Vagina (tissue), 2 donors: ENCODE data around the gene DEPP1. TPM values are rescaled to one million over a fixed set of nuclear protein-coding genes. Genes with fewer than 3 reads are reported as not detected.

Experiments used
- DNase-seq, 2 donors: peaks; one replicate each; pipeline ENCODE4 v3.0.0-alpha.2; 2017; ENCODE audit errors: extremely low spot score in 2 of 2
- H3K27ac ChIP-seq: fragments of 200-600 bp; sonication (generic); one replicate; pipeline ENCODE4 v1.5.1; 2019
- H3K27me3 ChIP-seq: fragments of 200-600 bp; sonication (generic); one replicate; pipeline ENCODE4 v1.5.1; 2019
- H3K36me3 ChIP-seq, 2 donors: fragments of 200-600 bp; sonication (generic); one replicate each; pipeline ENCODE4 v1.5.1; 2017 to 2019
- H3K4me1 ChIP-seq: fragments of 200-600 bp; sonication (generic); one replicate; pipeline ENCODE4 v1.5.1; 2019
- H3K4me3 ChIP-seq, 2 donors: fragments of 200-600 bp; sonication (generic); 1 replicate in 1 of 2; 2 replicates in 1 of 2; pipeline ENCODE4 v1.5.1; 2016 to 2019
- H3K9me3 ChIP-seq: fragments of 200-600 bp; sonication (generic); one replicate; pipeline ENCODE4 v1.5.1; 2019
- POLR2A ChIP-seq, 2 donors: fragments of 450-650 bp; IDR thresholded peaks; one replicate each; pipeline ENCODE4 v1.6.1; 2017; ENCODE audit warnings: antibody characterized with exemption in 2 of 2, mild to moderate bottlenecking in 2 of 2, moderate library complexity in 2 of 2
- POLR2AphosphoS5 ChIP-seq, 2 donors: sonication (generic); formaldehyde crosslinking; IDR thresholded peaks; one replicate each; pipeline ENCODE4 v1.9.0; 2017; ENCODE audit warnings: antibody characterized with exemption in 2 of 2, mild to moderate bottlenecking in 2 of 2, low read depth in 1 of 2; ENCODE audit not compliant: insufficient read depth in 1 of 2
- intact Hi-C: fragments of 100-400 bp; cut with DNase I; formaldehyde crosslinking; loops from one replicate; pipeline ENCODE4 v1.15.1; 2023
- total RNA-seq: library from RNA; depleted of rRNA; stranded (reverse); fragments of >200 nt; gene quantifications from one replicate; pipeline ENCODE4 v1.2.3, GENCODE V29; 2016
- TF ChIP-seq, protein P1 (sequence below), 3 experiments: fragments of 450-650 bp in 2 of 3; fragments of 200-600 bp in 1 of 3; sonication (generic) in 1 of 3; IDR thresholded peaks; one replicate each; pipeline ENCODE4 v1.5.1; 2017 to 2019; ENCODE audit warnings: antibody characterized with exemption in 3 of 3, mild to moderate bottlenecking in 2 of 3, moderate library complexity in 2 of 3

The DEPP1 gene
- total RNA-seq, 1 donor from 2014 or later = 155 TPM

DNA sequence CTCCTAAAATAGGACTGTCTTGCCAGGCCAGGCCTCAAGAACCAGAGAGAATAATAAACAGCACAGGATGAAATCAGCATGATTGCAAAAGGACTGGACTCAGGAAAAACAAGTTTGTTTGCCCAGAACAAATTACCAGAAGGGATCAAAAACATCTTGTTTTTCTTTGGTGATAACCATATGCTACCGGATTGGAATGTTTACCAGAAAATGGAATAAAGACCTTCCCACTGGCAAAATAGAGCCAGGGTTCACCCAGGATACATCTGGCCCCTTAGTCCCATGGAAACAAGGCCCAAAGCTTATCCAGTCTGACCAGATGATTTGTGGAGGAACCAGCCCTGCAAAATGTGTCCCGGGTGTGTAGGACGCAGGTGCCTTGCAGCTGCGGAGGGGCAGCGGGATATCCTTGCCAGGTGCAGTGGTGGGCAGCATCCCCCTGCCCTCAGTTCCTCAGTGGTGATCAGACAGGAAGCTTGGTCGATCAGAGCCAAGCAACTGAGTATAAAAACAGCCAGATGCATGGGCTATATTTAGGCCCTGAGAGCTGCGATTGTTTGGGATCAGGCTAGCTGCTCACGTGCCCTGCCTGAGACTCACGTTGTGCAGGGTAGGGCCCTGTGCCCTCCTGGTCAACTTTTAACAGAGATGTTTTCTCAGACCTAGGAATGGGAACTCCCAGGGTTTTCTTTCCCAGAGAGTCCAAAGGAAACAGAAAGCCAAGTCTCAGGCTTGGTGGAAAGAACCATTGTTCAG, 17.5 kb upstream of the DEPP1 start:
- peak; percentile 59 to 85 for TF ChIP-seq POLR2AphosphoS5 (IDR thresholded peaks at IDR 0.05; ENCODE audit: insufficient read depth in 1 of 2, low read depth in 1 of 2)
- TF ChIP-seq, protein P1, sequence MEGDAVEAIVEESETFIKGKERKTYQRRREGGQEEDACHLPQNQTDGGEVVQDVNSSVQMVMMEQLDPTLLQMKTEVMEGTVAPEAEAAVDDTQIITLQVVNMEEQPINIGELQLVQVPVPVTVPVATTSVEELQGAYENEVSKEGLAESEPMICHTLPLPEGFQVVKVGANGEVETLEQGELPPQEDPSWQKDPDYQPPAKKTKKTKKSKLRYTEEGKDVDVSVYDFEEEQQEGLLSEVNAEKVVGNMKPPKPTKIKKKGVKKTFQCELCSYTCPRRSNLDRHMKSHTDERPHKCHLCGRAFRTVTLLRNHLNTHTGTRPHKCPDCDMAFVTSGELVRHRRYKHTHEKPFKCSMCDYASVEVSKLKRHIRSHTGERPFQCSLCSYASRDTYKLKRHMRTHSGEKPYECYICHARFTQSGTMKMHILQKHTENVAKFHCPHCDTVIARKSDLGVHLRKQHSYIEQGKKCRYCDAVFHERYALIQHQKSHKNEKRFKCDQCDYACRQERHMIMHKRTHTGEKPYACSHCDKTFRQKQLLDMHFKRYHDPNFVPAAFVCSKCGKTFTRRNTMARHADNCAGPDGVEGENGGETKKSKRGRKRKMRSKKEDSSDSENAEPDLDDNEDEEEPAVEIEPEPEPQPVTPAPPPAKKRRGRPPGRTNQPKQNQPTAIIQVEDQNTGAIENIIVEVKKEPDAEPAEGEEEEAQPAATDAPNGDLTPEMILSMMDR (IDR thresholded peaks at IDR 0.05) = no peak
- no peaks in the 10 kb centered on the region for H3K9me3 ChIP-seq
- no peaks in the 10 kb centered on the region for H3K36me3 ChIP-seq
- H3K4me3 ChIP-seq = no peak overlapping the region
- intact Hi-C loops = no loop called here
- H3K27me3 ChIP-seq = no peaks in the 10 kb centered on the region
- peak; percentile 77 to 89 for DNase-seq
- peak overlapping the region; percentile 92 for H3K27ac ChIP-seq
- H3K4me1 ChIP-seq = peaks cover 75% of the 10 kb centered on the region

DNA sequence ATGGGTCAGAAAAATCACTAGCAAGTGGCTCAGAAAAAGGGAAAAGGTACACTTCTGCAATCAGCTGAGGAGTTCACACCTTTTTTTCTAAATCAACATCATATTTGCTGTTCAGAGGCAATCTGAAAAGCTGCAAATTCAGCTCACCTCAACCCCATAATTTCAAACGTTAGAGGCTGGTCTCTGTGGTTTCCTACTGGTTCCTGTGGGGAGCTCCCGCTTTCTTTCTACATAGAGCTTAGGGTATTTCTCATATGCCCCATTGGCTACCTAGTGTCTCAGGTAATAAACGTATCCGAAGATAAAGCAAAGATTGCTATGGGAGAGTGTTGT, 16.9 kb upstream of the DEPP1 start:
- Histone ChIP-seq H3K27ac (peak overlapping the region; percentile 92), H3K9me3 (no peaks in the 10 kb centered on the region), H3K4me1 (peaks cover 75% of the 10 kb centered on the region), H3K4me3 (no peak overlapping the region), H3K27me3 (no peaks in the 10 kb centered on the region), H3K36me3 (no peaks in the 10 kb centered on the region)
- DNase-seq = no peak
- TF ChIP-seq, protein P1 (IDR thresholded peaks at IDR 0.05) = no peak
- no peak for TF ChIP-seq POLR2AphosphoS5 (IDR thresholded peaks at IDR 0.05; ENCODE audit: insufficient read depth in 1 of 2, low read depth in 1 of 2)
- intact Hi-C loops = no loop called here

DNA sequence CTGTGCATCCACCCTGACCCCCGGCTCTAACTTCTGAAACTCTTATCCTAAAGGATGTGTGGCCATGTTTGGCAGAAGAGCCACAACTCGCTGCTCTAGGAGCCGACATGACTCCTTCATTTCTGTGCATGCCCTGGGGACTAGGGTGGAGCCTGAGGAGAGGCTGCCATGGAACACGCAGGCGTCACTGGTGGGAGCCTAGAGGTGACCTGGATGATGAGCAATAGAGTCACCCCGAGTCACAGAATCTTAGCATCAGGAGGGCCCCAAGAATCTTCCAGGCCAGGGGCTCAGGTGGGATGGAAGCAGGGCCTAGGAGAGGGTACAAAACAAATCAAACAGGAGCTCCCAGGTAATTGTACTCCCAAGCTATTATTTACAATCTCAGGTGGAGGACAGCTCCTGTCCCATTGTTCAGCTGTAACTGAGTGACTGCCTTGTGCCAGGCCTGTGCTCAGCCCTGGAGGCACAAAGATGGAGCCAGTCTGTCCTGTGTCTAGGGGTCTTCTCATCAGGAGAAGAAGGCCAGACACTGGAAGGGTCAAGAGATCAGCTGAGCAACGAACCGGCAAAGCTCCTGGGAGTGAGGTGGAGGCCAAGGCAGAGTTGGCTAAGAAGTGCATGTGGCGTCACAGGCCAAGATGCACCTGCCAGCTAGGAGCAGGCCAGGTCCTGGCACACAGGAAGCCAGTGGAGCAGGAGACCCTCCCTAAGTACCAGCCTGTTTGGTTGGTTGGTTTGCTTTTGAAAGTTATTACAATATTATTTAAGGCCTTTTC, 16.3 kb upstream of the DEPP1 start:
- TF ChIP-seq, protein P1 (IDR thresholded peaks at IDR 0.05) = no peak
- TF ChIP-seq POLR2A (IDR thresholded peaks at IDR 0.05) = no peak
- DNase-seq = peak; percentile 61 to 70
- Histone ChIP-seq H3K4me1 (peaks cover 69% of the 10 kb centered on the region), H3K27me3 (no peaks in the 10 kb centered on the region), H3K9me3 (no peaks in the 10 kb centered on the region), H3K36me3 (no peaks in the 10 kb centered on the region), H3K27ac (peak overlapping the region; percentile 92), H3K4me3 (no peak overlapping the region)
- intact Hi-C loops = no loop called here

DNA sequence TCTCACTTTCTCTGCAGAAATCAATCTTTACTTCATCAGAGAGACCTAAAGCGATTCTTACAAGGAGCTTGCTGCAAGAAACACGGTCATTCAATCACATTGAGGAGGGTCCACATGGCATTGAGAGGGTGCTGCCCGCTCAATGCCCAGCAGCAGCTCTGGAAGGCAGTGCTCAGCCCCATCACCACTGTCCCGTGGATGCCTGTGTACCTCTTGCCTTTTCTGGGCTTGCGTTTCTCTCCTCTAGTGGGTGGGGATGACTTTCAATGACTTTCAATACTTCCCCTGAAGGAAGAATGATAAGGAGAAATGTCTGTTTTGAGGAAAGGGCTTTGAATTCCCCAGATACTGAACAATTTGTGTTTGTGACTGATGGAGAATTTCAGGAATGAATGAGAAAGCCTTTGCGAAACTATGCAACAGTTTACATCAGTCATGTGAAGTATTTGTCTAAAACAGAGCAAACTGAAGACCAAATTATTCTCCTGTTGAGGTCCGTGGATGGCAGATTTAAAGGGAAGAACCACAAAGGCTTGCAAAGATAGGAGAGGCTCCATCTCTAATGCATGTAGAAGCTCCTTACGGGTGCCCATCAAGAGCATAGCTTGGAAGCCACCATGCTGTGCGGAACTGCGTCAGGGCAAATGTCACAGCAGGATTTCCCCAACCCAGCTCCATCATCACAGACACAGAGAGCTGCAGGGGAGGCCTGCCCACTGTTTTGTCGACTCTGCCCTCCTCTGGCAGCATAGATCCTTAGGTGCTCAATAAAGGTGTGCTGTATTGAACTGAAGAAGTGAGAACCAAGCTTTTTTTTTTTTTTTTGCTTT, 15.5 kb upstream of the DEPP1 start:
- no peak for TF ChIP-seq POLR2AphosphoS5 (IDR thresholded peaks at IDR 0.05; ENCODE audit: insufficient read depth in 1 of 2, low read depth in 1 of 2)
- TF ChIP-seq POLR2A (IDR thresholded peaks at IDR 0.05) = no peak
- TF ChIP-seq, protein P1 (IDR thresholded peaks at IDR 0.05) = no peak
- Histone ChIP-seq H3K4me1 (peaks cover 61% of the 10 kb centered on the region), H3K9me3 (no peaks in the 10 kb centered on the region), H3K27me3 (no peaks in the 10 kb centered on the region), H3K36me3 (no peaks in the 10 kb centered on the region), H3K27ac (peak overlapping the region; percentile 92), H3K4me3 (no peak overlapping the region)
- intact Hi-C loops = no loop called here
- peak; percentile 58 to 77 for DNase-seq
